Pancreas (tissue), 10 donors: ENCODE results near the gene CDCA7L. TPM values are rescaled to one million over a fixed set of nuclear protein-coding genes. Genes with fewer than 3 reads are reported as not detected.
A peak's percentile ranks its signal among the peaks of the same experiment; 100 is the strongest.

Experiments used
- ATAC-seq, 4 donors: fragments of 200-7000 bp; cut with Tn5 transposase; one replicate each; pipeline versions ENCODE4 v1.8.0 to v1.9.1; 2020; ENCODE audit warnings: mild to moderate bottlenecking in 4 of 4, moderate library complexity in 4 of 4
- DNase-seq, 6 donors: peaks; one replicate each; pipeline ENCODE4 v3.0.0-alpha.2; 2020
- FAIRE-seq: peaks from 2 replicates; lab custom pipeline; 2012; peaks lifted over from hg19 to GRCh38; lab: Jason Lieb, UNC
- H3K27ac ChIP-seq, 4 donors: fragments of 200-600 bp; sonication (generic); 1 replicate in 3 of 4; 2 replicates in 1 of 4; pipeline versions ENCODE4 v1.5.0 to v1.8.0; 2020
- H3K27me3 ChIP-seq, 4 donors: fragments of 200-600 bp; one replicate each; pipeline ENCODE4 v1.8.0; 2021
- H3K36me3 ChIP-seq, 3 donors: fragments of 200-600 bp; sonication (generic) in 1 of 3; one replicate each; pipeline versions ENCODE4 v1.5.0 to v1.8.0; 2020 to 2021
- H3K4me1 ChIP-seq, 3 donors: fragments of 200-600 bp; one replicate each; pipeline ENCODE4 v1.8.0; 2021
- H3K4me3 ChIP-seq, 4 donors: fragments of 200-600 bp; sonication (generic) in 2 of 4; one replicate each; pipeline versions ENCODE4 v1.5.0 to v1.8.0; 2020 to 2021
- H3K9me3 ChIP-seq, 4 donors: fragments of 200-600 bp; one replicate each; pipeline ENCODE4 v1.8.0; 2021
- CTCF ChIP-seq, 4 donors: fragments of 200-600 bp; sonication (generic) in 3 of 4; IDR thresholded peaks; one replicate each; pipeline versions ENCODE4 v1.5.0 to v1.8.0; 2021; ENCODE audit warnings: antibody characterized with exemption in 4 of 4
- WGBS, 2 donors: extraction: QIAGEN DNeasy Blood & Tissue Kit; methylation state at CpG; one replicate each; pipeline ENCODE4 v1.1.7; 2013; 5-methylcytosine and 5-hydroxymethylcytosine counted together
- intact Hi-C, 3 donors: fragments of 100-400 bp; cut with DNase I; formaldehyde crosslinking; loops; one replicate each; pipeline versions ENCODE4 v1.11.1 to v1.14.2; 2022
- polyA plus RNA-seq, 2 donors: library from polyadenylated mRNA; stranded (reverse); fragments of 200-250 nt; gene quantifications; one replicate each; pipeline ENCODE4 v1.2.3, GENCODE V29; 2013
- total RNA-seq, 6 donors: library from RNA; stranded (reverse); fragmentation: NEBNext Ultra II Directional in 4 of 6; extraction: Animal tissue kit (Norgen Biotek cat#: 25700) in 4 of 6; gene quantifications; one replicate each; pipeline versions ENCODE4 v1.2.1 to v1.2.4, GENCODE V29; 2021 to 2023
- donor health status: healthy with polysubstance abuse.
- donor health status: DM: no; HTN: no; CAD: no; lungs with moderate emphysema.
- donor health status: DM: no; HTN: no; CAD: no.
- donor health status: control.
- donor health status: control.
- donor health status: Bipolar disorder and iron deficiency.
- donor health status: DM: yes; HTN: yes; CAD: no.
- donor health status: DM: no; HTN: no; CAD: no.
- donor health status: DM: no; HTN: no; CAD: no.
- donor health status: DM: yes; HTN: yes; CAD: no.

Gene CDCA7L
- total RNA-seq: 10 to 100 TPM; 18.1 to 27.2 (median 22.3) TPM
- 1 to 10 TPM; 6.7 to 6.8 TPM for polyA plus RNA-seq

- Histone ChIP-seq H3K9me3 (no peaks in the 10 kb centered on the region), H3K4me3 (peak within 1 kb of the TSS; percentile 33 to 64 (median 54)), H3K27me3 (no peaks in the 10 kb centered on the region), H3K36me3 (no peaks in the 10 kb centered on the region), H3K27ac (peak within 1 kb of the TSS; percentile 67 to 87 (median 80)), H3K4me1 (peaks cover 0 to 18% (median 13%) of the 10 kb centered on the region in 3 donors)
- WGBS, 2 donors: 1 to 2% methylated on average over 62 to 83 of the region's 83 CpGs
- FAIRE-seq (no peak), ATAC-seq (peak; percentile 84 to 92 (median 88)), DNase-seq (peak; percentile 76 to 88 (median 80))
- intact Hi-C loops: no loop called here
- no peak for TF ChIP-seq CTCF (IDR thresholded peaks at IDR 0.05)
Measured at GRCh38 chr7:21945454-21946221, at the start of gene CDCA7L. Gene CDCA7L, minus strand, starts transcription at chr7:21945899. Its CDS starts 95 bp downstream, at chr7:21945804.

GRCh38 chr7:21986096-21986495, 40.4 kb upstream of the CDCA7L start:
- DNase-seq: no peak
- H3K27ac ChIP-seq: no peak overlapping the region
- intact Hi-C loops: no loop called here
- ATAC-seq: no peak
- H3K27me3 ChIP-seq: no peaks in the 10 kb centered on the region
- H3K4me3 ChIP-seq: no peak overlapping the region
- no peaks in the 10 kb centered on the region for H3K4me1 ChIP-seq
- WGBS, 2 donors: 88 to 91% methylated on average over 5 of the region's 5 CpGs
- H3K36me3 ChIP-seq: no peaks in the 10 kb centered on the region
- TF ChIP-seq CTCF (IDR thresholded peaks at IDR 0.05): no peak
- no peaks in the 10 kb centered on the region for H3K9me3 ChIP-seq
- FAIRE-seq: no peak

GRCh38 chr7:21984042-21984441, 38.3 kb upstream of the CDCA7L start:
- Histone ChIP-seq H3K4me1 (no peaks in the 10 kb centered on the region), H3K27me3 (no peaks in the 10 kb centered on the region), H3K27ac (no peak overlapping the region), H3K36me3 (no peaks in the 10 kb centered on the region), H3K4me3 (no peak overlapping the region), H3K9me3 (no peaks in the 10 kb centered on the region)
- intact Hi-C loops: no loop called here
- ATAC-seq (no peak), FAIRE-seq (no peak), DNase-seq (no peak)
- no peak for TF ChIP-seq CTCF (IDR thresholded peaks at IDR 0.05)
- WGBS, 2 donors: 44 to 69% methylated on average over 2 of the region's 2 CpGs

- 72 to 77% methylated on average over 2 of the region's 2 CpGs for WGBS, 2 donors
Measured at GRCh38 chr7:21983056-21983455, 37.4 kb upstream of the CDCA7L start.

More at GRCh38 chr7:21983056-21983455, 37.4 kb upstream of the CDCA7L start:
- H3K9me3 ChIP-seq: no peaks in the 10 kb centered on the region
- H3K4me1 ChIP-seq: no peaks in the 10 kb centered on the region
- no peak for FAIRE-seq
- no peaks in the 10 kb centered on the region for H3K36me3 ChIP-seq
- intact Hi-C loops: no loop called here
- no peak for ATAC-seq
- H3K4me3 ChIP-seq: no peak overlapping the region
- no peaks in the 10 kb centered on the region for H3K27me3 ChIP-seq
- TF ChIP-seq CTCF (IDR thresholded peaks at IDR 0.05): no peak
- DNase-seq: no peak
- H3K27ac ChIP-seq: no peak overlapping the region
